AG04450 (cell line): ENCODE results near the gene SLC47A1. TPM values are rescaled to one million over a fixed set of nuclear protein-coding genes. Genes with fewer than 3 reads are reported as not detected.

Source experiments
- CTCF ChIA-PET: fragments of 300-600, 350-600 bp; formaldehyde crosslinking; extraction: SDS; loops from one replicate; lab custom pipeline; 2022; ENCODE audit warnings: antibody characterized with exemption, inconsistent platforms; lab: Charles Lee
- POLR2A ChIA-PET: fragments of 350-600 bp; formaldehyde crosslinking; extraction: SDS; loops from one replicate; lab custom pipeline; 2021; ENCODE audit warnings: antibody characterized with exemption, inconsistent platforms; lab: Yijun Ruan, JAX
- DNase-seq: peaks from one replicate; pipeline ENCODE4 v3.0.0-alpha.2; 2011; ENCODE audit warnings: low read depth, low spot score
- H3K27ac ChIP-seq: one replicate; pipeline ENCODE4 v1.5.1; 2012; ENCODE audit warnings: low read depth, low read length, control low read depth
- H3K27me3 ChIP-seq: one replicate; pipeline ENCODE4 v1.6.0; 2012; ENCODE audit warnings: low read length; ENCODE audit not compliant: control insufficient read depth, insufficient read depth
- H3K4me3 ChIP-seq: 2 replicates; pipeline ENCODE4 v1.5.1; 2011; ENCODE audit warnings: mild to moderate bottlenecking, low read depth, low read length, control low read depth
- H3K9me3 ChIP-seq: 2 replicates; pipeline ENCODE4 v1.5.1; 2012; ENCODE audit warnings: low read length; ENCODE audit not compliant: control insufficient read depth, insufficient read depth
- CTCF ChIP-seq: IDR thresholded peaks from 2 replicates; pipeline ENCODE4 v1.5.1; 2011; ENCODE audit warnings: low read depth, low read length, control low read depth, inconsistent platforms
- polyA minus RNA-seq: library from RNA; depleted of rRNA, polyadenylated mRNA; stranded (reverse); fragments of >200 nt; gene quantifications from 2 replicates; pipeline ENCODE4 v1.2.3, GENCODE V29; 2011; rRNA and poly(A)+ RNA removed
- polyA plus RNA-seq: library from polyadenylated mRNA; depleted of rRNA; stranded (reverse); fragments of >200 nt; gene quantifications from 2 replicates; pipeline ENCODE4 v1.2.3, GENCODE V29; 2011; rRNA removed

SLC47A1 gene
- 0.06 TPM in 1 of 2 replicates, not detected in the other for polyA plus RNA-seq
- polyA minus RNA-seq = not detected in 2 replicates

- Histone ChIP-seq H3K4me3 (peak within 1 kb of the TSS; percentile 17; the same call in 1 of the 2 replicates), H3K27me3 (peaks cover 53% of the 10 kb centered on the region), H3K27ac (no peak within 1 kb of the TSS), H3K9me3 (peaks cover 3% of the 10 kb centered on the region; the same call in 1 of the 2 replicates)
- POLR2A ChIA-PET = no interaction called here
- CTCF ChIA-PET = interaction anchor here (1.4 kb wide), 1 partner anchor 233 kb away, joined by 3 read pairs; no protein-coding TSS in a partner anchor
- no peak for TF ChIP-seq CTCF
- DNase-seq = no peak
These were observed at the start of gene SLC47A1 for GRCh38 chr17:19533718-19534561. Gene SLC47A1, plus strand, starts transcription at chr17:19533854. Its CDS starts 86 bp downstream, at chr17:19533940.

- no peak for DNase-seq
- TF ChIP-seq CTCF = no peak
- CTCF ChIA-PET = interaction anchor here (0.9 to 2.3 kb wide), 2 partner anchors 123 to 277 kb away, joined by 3 to 5 read pairs; partner anchors contain the start of gene B9D1
- Histone ChIP-seq H3K9me3 (no peaks in the 10 kb centered on the region), H3K4me3 (no peak overlapping the region), H3K27me3 (peaks cover 7% of the 10 kb centered on the region), H3K27ac (no peak overlapping the region)
- POLR2A ChIA-PET = no interaction called here
These were observed 47.8 kb upstream of the SLC47A1 start for GRCh38 chr17:19485800-19486340.

GRCh38 chr17:19486351-19487023, 47.2 kb upstream of the SLC47A1 start:
- H3K4me3 ChIP-seq = no peak overlapping the region
- H3K27me3 ChIP-seq = peaks cover 7% of the 10 kb centered on the region
- no peak for DNase-seq
- H3K27ac ChIP-seq = no peak overlapping the region
- ChIA-PET CTCF (interaction anchor here (0.9 to 2.3 kb wide), 2 partner anchors 124 to 276 kb away, joined by 3 to 5 read pairs; partner anchors contain the start of gene B9D1), POLR2A (no interaction called here)
- H3K9me3 ChIP-seq = no peaks in the 10 kb centered on the region
- no peak for TF ChIP-seq CTCF

GRCh38 chr17:19487024-19487600, 46.5 kb upstream of the SLC47A1 start:
- no peaks in the 10 kb centered on the region for H3K9me3 ChIP-seq
- ChIA-PET POLR2A (interaction anchor here (1.0 kb wide), 1 partner anchor 109 kb away, joined by 3 read pairs; the partner anchor contains the start of gene MAPK7), CTCF (interaction anchor here (2.3 kb wide), 1 partner anchor 275 kb away, joined by 5 read pairs; no protein-coding TSS in a partner anchor)
- H3K27ac ChIP-seq = no peak overlapping the region
- DNase-seq = no peak
- H3K27me3 ChIP-seq = peaks cover 7% of the 10 kb centered on the region
- H3K4me3 ChIP-seq = no peak overlapping the region
- TF ChIP-seq CTCF = no peak
